SH-SY5Y (cell line): ENCODE results near the gene PLAC1.

Experiments
- GATA2 ChIP-seq: IDR thresholded peaks from 2 replicates; pipeline ENCODE4 v1.6.1; 2011; ENCODE audit warnings: mild to moderate bottlenecking, low read depth, low read length
- GATA3 ChIP-seq: IDR thresholded peaks from 2 replicates; pipeline ENCODE4 v1.6.1; 2011; ENCODE audit warnings: low read depth, mild to moderate bottlenecking, low read length, moderate library complexity

GRCh38 chrX:134631426-134632346 lies 26.6 kb downstream of the PLAC1 start:
- TF ChIP-seq GATA3 (no peak), GATA2 (no peak)
